HG03280 (cell line): ENCODE measurements around the gene ATP5F1B.
A peak's percentile ranks its signal among the peaks of the same experiment; 100 is the strongest.

Experiments used
- ATAC-seq: cut with Tn5 transposase; IDR thresholded peaks from one replicate; pipeline ENCODE4 v1.9.1; 2021; ENCODE audit warnings: mild to moderate bottlenecking, moderate library complexity; ENCODE audit not compliant: unreplicated experiment

The ATP5F1B gene

DNA sequence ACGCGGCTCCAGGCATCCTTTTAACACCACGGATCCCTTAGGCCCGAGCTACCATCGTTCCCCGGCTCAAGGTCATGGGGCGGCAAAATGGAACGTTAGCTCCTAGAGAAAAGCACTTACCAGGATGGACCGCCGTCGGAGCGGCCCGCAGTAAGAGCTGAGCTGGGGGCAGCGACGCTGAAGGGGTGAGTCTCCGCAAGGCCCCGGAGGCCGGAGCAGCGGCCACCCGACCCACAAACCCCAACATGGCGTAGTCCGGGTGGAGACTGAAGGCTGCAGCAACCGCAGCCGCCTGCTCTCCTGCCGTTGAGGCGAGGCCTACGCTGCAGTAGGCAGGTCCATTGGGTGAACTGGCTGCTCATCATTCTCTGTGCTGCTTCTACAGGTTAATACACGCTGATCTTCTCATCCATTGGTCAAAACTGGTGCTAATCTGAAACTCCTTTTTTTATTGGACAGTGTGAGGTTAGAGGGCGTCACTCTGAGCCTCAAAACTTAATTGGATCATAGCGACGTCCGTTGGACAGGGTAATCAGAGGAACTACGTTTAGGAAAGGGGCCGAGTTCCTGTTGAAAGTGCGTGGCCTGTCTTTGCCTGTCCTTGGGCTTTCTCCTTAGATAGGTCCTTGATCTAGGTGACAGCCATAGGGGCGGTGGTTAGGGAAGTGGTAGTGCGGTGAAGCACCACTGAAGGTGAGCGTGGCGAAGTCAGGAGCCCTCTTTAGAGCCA is at the start of gene ATP5F1B:
TSS of gene ATP5F1B (minus strand) at position 268 of the 730 bp plus-strand sequence. CDS start at position 247, 21 bp downstream.
- ATAC-seq: peak; percentile 98

DNA sequence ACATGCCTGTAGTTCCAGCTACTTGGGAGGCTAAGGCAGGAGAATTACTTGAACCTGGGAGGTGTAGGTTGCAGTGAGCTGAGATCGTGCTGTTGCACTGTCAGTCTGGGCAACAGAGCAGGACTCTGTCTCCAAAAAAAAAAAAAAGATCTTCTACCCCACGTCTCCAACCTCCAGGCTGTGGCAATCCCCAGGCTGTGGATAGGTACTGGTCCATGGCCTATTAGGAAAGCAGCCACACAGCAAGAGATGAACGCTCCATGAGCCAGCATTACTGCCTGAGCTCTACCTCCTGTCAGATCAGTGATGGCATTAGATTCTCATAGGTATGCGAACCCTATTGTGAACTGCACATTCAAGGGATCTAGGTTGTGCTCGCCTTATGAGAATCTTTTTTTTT is 48.4 kb upstream of the ATP5F1B start:
- ATAC-seq: no peak

- no peak for ATAC-seq
These were observed 43.0 kb upstream of the ATP5F1B start for GRCh38 chr12:56688846-56689109.

DNA sequence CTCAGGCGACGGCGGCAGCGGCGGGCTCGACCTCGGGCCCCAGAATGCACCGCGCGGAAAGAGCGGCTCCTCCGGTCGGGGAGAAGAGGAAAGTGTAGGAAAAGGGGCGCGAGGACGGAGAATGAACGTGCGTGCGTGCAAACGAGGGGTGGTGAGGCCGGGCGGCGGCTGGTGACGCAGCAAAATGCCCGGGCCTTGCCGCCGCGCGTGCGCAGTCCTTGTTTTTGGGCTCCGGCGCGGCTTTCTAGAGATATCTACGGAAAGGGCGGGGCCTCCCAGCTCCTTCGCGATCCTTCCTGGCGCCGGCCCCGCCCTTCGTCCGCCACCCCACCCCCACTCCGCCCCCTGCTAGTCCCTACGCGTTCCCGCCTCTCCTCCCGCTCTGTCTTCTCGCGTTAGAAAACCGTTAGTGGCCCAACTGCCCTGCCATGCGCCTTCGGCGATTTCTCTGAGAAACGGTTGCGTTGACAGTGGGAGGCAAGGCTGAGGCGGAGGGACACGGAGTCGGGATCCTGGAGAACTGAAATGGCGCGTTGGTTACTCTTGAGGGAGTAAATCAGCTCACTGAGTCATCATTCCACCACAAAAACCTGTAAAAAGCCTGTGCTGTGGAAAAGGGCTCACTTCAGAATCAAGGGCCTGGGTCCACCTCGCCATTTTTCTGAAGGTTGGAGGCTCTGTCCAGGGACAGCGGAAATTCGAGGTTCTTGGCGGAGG is 42.5 kb upstream of the ATP5F1B start, which contains the start of gene PTGES3:
TSS of gene PTGES3 (minus strand) at position 156 of the 717 bp plus-strand sequence. CDS start 285 bp downstream, outside the sequence.
- peak; percentile 59 for ATAC-seq

GRCh38 chr12:56687223-56688128 is 41.7 kb upstream of the ATP5F1B start:
- peak; percentile 15 for ATAC-seq

DNA sequence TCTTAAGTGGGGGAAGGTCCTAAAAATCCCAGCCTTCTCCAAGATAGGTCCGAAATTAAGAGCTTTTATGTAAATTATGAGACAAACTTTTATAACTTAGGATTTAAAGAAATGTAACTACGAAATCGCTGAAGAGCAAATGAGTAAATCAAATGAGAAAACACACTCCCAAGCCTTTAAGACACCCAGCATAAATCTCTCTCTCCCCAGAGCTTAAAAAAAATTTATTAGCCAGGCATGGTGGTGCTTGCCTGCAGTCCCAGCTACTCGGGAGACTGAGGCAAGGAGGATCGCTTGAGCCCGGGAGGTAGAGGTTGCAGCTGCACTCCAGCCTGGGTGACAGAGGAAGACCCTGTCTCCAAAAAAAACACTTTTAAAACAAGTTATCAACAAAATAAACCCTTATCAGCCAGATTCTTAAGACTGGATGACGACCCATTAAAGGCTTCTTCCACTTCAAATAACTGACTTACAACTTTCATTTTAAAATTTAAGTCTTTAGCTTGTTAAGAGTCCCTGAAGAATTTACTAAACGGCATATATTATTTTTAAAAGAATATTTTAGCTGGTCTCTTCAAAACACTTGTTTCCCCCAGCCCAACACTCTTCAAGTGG is 39.1 kb upstream of the ATP5F1B start:
- no peak for ATAC-seq

- no peak for ATAC-seq
These were observed 36.5 kb upstream of the ATP5F1B start for GRCh38 chr12:56682323-56682722.

DNA sequence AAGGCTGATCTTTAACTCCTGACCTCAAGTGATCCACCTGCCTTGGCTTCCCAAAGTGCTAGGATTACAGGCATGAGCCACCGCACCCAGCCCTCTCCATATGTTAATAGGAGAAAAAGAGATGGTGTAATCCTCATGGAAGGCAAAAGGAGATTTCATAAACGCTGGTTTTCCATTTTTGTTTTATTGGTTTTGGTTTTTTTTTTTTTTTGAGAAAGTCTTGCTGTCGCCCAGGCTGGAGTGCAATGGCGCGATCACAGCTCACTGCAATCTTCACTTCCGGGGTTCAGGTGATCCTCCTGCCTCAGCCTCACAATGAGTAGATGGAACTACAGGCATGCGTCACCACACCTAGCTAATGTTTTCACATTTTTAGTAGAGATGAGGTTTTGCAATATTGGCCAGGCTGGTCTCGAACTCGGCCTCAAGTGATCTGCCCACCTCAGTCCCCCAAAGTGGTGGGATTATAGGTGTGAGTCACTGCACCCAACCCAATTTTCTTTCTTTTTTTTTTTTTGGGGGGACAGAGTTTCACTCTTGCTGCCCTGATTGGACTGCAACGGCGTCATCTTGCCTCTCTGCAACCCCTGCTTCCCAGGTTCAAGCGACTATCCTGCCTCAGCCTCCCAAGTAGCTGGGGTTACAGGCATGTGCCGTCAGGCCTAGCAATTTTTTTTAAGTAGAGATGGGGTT is 34.2 kb upstream of the ATP5F1B start:
- ATAC-seq: no peak

DNA sequence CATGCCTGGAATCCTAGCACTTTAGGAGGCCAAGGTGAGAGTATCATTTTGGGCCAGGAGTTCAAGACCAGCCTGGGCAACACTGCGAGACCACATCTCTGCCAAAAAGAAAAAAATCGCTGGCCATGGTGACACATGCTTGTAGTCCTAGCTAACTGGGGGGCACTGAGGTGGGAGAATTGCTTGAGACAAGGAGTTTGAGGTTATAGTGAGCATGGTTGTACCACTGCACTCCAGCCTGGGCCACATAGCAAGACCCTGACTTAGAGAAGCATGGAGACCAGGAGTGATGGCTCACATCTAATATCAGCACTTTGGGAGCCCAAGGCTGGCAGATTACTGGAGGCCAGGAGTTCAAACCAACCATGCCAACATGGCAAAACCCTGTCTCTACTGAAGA is 33.1 kb upstream of the ATP5F1B start:
- ATAC-seq: no peak

GRCh38 chr12:56677680-56678079 is 31.9 kb upstream of the ATP5F1B start:
- peak; percentile 76 for ATAC-seq

DNA sequence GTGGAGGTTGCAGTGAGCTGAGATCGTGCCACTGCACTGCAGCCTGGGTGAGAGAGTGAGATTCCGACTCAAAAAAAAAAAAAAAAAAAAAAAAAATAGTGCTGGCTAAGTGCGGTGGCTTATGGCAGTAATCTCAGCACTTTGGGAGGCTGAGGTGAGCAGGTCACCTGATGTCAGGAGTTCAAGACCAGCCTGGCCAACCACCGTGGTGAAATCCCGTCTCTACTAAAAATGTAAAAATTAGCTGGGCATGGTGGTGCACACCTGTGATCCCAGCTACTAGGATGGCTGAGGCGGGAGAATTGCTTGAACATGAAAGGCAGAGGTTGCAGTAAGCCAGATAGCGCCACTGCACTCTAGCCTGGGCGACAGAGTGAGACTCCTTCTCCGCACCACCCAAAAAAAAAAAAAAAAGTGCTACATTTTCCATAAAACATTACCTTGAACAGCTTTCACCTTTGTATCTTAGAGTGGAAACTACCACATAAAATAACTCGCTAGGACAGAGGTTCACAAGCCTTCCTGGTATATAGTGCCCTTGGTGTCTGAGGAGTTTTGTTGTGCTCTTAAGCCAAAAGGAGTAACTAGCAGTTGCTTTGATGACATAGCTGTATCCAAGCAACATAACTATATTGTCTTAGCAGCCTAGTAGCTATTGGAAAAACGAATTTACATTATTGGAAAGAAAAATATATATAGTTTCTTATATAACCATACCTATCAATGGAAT is 31.2 kb upstream of the ATP5F1B start:
- peak; percentile 29 for ATAC-seq

GRCh38 chr12:56671608-56672007 is 25.8 kb upstream of the ATP5F1B start:
- ATAC-seq: no peak

- no peak for ATAC-seq
These were observed 25.1 kb upstream of the ATP5F1B start for GRCh38 chr12:56670836-56671235.

DNA sequence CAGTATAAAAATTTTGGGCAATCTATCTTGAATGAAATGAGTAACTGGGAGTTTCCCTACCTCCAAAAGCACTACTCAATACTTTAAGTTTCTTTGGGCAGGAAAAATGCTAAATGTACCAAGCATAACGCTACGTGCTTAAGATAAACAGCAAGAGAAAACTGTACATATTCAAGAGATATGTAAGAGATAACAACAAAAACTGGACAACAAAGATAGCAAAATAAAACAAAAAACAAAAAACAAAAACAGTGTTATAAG is 22.3 kb upstream of the ATP5F1B start:
- no peak for ATAC-seq

DNA sequence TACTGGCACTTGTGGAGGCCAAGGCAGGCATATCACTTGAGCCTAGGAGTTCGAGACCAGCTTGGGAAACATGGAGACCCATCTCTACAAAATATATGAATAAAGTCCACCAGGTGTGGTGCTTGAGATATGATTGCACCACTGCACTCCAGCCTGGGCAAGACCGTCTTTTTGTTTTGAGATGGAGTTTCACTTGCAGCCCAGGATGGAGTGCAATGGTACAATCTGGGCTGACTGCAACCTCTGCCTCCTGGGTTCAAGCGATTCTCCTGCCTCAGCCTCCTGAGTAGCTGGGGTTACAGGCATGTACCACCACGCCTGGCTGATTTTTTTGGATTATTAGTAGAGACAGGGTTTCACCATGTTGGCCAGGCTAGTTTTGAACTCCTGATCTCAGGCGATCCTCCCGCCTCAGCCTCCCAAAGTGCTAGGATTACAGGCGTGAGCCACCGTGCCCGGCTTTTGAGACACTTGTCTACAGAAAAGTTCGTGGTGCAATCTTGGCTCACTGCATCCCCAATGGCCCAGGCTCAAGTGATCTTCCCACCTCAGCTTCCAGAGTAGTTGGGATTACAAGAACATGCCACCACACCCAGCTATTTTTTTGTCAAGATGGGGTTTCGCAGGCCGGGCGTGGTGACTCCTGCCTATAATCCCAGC is 16.3 kb upstream of the ATP5F1B start:
- ATAC-seq: no peak

- no peak for ATAC-seq
These were observed 15.8 kb upstream of the ATP5F1B start for GRCh38 chr12:56661560-56661959.

GRCh38 chr12:56658921-56659320 is 13.1 kb upstream of the ATP5F1B start:
- no peak for ATAC-seq

DNA sequence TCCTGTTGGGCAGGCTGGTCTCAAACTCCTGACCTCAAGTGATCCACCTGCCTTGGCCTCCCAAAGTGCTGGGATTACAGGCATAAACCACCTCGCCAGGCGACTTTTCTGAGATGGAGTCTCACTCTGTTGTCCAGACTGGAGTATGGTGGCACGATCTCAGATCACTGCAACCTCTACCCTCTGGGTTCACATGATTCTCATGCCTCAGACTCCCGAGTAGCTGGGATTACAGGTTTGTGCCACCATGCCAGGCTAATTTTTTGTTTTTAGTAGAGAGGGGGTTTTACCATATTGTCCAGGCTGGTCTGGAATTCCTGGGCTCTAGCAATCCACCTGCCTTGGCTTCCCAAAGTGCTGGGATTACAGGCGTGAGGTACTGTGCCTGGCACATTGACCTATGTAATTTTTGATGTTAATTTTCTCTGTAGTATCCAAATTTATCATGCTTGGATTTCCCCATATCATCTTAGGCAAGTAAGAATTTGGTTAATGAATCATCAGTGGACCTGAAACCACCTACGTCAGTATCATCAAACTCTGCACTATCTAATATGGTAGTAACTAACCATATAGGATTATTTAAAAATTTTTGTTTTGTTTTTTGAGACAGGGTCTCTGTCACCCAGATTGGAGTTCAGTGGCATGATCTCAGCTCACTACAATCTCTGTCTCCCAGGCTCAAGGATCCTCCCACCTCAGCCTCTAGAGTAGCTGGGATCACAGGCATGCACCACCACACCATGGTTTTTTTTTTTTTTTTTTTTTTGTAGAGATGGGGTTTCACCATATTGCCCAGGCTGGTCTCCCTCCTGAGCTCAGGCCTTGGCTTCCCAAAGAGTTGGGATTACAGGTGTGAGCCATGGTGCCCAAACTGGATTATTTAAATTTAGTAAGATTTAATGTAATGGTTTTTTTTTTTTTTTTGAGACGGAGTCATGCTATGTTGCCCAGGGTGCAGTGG is 11.9 kb upstream of the ATP5F1B start:
- ATAC-seq: no peak
